ENCODE measurements around the gene MZT2A. TPM values are rescaled to one million over a fixed set of nuclear protein-coding genes. Genes with fewer than 3 reads are reported as not detected.
"Not testable (repeated sequence)": the region's sequence is repeated elsewhere in the genome, so short reads cannot be mapped to it uniquely, and the experiment has no call there.

Gene MZT2A
- total and polyA plus RNA-seq, 4 donors, result 43.3 to 70.9 (median 52.3) TPM

- Histone ChIP-seq H3K9me3 (ENCODE audit: control insufficient read depth, low read length) (no peaks in the 10 kb centered on the region), H3K4me1 (ENCODE audit: control insufficient read depth in 1 of 2, insufficient read depth in 2 of 2, low read length in 2 of 2) (no peaks in the 10 kb centered on the region), H3K4me3 (ENCODE audit: low read length in 2 of 2) (no peak overlapping the region), H3K36me3 (ENCODE audit: control insufficient read depth in 1 of 2, insufficient read depth in 2 of 2, low read length in 1 of 2) (peaks cover 0 to 2% of the 10 kb centered on the region in 2 donors), H3K27me3 (ENCODE audit: control insufficient read depth in 1 of 2, insufficient read depth in 2 of 2, low read length in 1 of 2) (no peaks in the 10 kb centered on the region), H3K27ac (ENCODE audit: low read depth in 1 of 2, low read length in 2 of 2) (no peak overlapping the region)
- ATAC-seq (ENCODE audit: low FRiP score) (no peak), DNase-seq (peak in 1 of 2 donors; percentile 72)
- intact Hi-C loops (cut with DNase I), result no loop called here
- 76% methylated on average over 20 of the region's 20 CpGs for WGBS, 2 donors
These were observed 30.0 kb upstream of the MZT2A start for GRCh38 chr2:131521961-131522781.

DNA sequence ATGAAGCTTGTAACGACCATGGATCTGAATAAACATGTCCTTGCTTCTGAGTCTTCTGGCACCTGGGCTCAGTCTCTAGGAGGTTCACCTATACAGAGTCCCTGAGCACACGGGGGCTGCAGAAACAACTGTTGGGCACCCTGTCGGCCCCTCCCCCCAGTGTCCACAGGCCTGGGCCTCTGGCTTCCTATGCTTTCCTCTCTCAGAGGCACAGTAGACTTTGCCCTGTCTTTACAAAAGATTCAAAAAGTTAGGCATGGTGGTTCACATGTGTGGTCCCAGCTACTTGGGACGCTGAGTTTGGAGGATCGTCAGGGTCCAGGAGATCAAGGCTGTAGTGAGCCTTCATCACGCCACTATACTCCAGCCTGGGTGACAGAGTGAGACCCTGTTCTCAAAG lies 29.3 kb upstream of the MZT2A start:
- H3K4me3 ChIP-seq (ENCODE audit: low read length in 2 of 2); H3K9me3 ChIP-seq (ENCODE audit: control insufficient read depth, low read length); H3K4me1 ChIP-seq (ENCODE audit: control insufficient read depth in 1 of 2, insufficient read depth in 2 of 2, low read length in 2 of 2); H3K27ac ChIP-seq (ENCODE audit: low read depth in 1 of 2, low read length in 2 of 2); intact Hi-C loops (cut with DNase I); H3K27me3 ChIP-seq (ENCODE audit: control insufficient read depth in 1 of 2, insufficient read depth in 2 of 2, low read length in 1 of 2); ATAC-seq (ENCODE audit: low FRiP score); H3K36me3 ChIP-seq (ENCODE audit: control insufficient read depth in 1 of 2, insufficient read depth in 2 of 2, low read length in 1 of 2): not testable (repeated sequence)
- DNase-seq, result peak in 1 of 2 donors; percentile 4
- 79 to 84% methylated on average over 6 of the region's 6 CpGs for WGBS, 2 donors

GRCh38 chr2:131520526-131520925 lies 28.3 kb upstream of the MZT2A start:
- H3K4me3 ChIP-seq (ENCODE audit: low read length in 2 of 2), result no peak overlapping the region
- WGBS, 2 donors, result 71 to 80% methylated on average over 9 to 10 of the region's 10 CpGs
- H3K27me3 ChIP-seq (ENCODE audit: control insufficient read depth in 1 of 2, insufficient read depth in 2 of 2, low read length in 1 of 2), result no peaks in the 10 kb centered on the region
- intact Hi-C loops (cut with DNase I), result no loop called here
- no peak for ATAC-seq (ENCODE audit: low FRiP score)
- H3K9me3 ChIP-seq (ENCODE audit: control insufficient read depth, low read length), result no peaks in the 10 kb centered on the region
- DNase-seq, result peak in 1 of 2 donors; percentile 68
- H3K36me3 ChIP-seq (ENCODE audit: control insufficient read depth in 1 of 2, insufficient read depth in 2 of 2, low read length in 1 of 2), result peaks cover 0 to 2% of the 10 kb centered on the region in 2 donors
- H3K27ac ChIP-seq (ENCODE audit: low read depth in 1 of 2, low read length in 2 of 2), result no peak overlapping the region
- H3K4me1 ChIP-seq (ENCODE audit: control insufficient read depth in 1 of 2, insufficient read depth in 2 of 2, low read length in 2 of 2), result no peaks in the 10 kb centered on the region

DNA sequence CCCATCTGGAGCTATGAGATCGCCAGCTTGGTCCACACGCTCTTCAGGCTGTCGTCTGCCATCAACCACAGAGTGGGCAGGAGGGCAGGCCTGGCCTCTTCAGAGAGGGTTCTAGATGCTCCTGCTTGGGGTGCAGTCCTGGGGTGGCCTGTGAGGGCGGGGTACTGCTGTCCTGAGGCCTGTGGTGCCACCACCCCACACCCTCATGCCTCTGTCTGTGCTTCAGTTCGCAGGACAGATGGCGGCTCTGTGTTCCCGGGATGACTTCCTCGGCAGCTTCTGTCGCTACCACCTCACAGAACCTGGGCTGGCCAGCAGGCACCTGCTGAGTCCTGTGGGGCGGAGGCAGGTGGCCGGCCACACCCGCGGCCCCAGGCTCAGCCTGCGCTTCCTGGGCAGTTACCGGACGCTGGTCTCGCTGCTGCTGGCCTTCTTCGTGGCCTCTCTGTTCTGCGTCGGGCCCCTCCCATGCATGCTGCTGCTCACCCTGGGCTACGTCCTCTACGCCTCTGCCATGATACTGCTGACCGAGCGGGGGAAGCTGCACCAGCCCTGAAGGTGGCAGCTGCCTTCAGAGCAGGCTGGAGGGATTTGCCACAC lies 27.8 kb upstream of the MZT2A start:
- ATAC-seq (ENCODE audit: low FRiP score); H3K27me3 ChIP-seq (ENCODE audit: control insufficient read depth in 1 of 2, insufficient read depth in 2 of 2, low read length in 1 of 2); H3K9me3 ChIP-seq (ENCODE audit: control insufficient read depth, low read length); H3K4me3 ChIP-seq (ENCODE audit: low read length in 2 of 2); intact Hi-C loops (cut with DNase I); H3K27ac ChIP-seq (ENCODE audit: low read depth in 1 of 2, low read length in 2 of 2); H3K36me3 ChIP-seq (ENCODE audit: control insufficient read depth in 1 of 2, insufficient read depth in 2 of 2, low read length in 1 of 2); H3K4me1 ChIP-seq (ENCODE audit: control insufficient read depth in 1 of 2, insufficient read depth in 2 of 2, low read length in 2 of 2): not testable (repeated sequence)
- peak in 1 of 2 donors; percentile 48 for DNase-seq
- WGBS, 2 donors, result 84 to 90% methylated on average over 13 to 24 of the region's 24 CpGs

DNA sequence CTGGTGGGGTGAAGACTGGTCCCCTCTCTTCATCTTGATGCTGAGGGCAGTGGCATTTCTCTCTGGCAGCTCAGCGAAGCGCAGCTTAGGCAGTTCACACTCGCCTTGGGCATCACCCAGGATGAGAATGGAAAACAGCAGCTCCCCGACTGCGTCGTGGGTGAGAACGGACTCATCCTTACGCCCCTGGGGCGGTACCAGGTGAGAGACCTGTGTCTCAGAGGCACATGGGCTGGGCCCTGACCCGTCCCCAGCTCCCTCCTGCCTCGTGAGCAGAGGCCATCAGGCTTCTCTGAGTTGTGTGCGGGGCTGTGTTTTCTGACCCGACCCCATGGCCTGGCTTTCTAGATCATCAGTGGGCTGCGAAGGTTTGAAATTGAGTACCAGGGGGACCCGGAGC lies 27.3 kb upstream of the MZT2A start:
- 92 to 94% methylated on average over 15 of the region's 15 CpGs for WGBS, 2 donors
- no peaks in the 10 kb centered on the region for H3K9me3 ChIP-seq (ENCODE audit: control insufficient read depth, low read length)

GRCh38 chr2:131518531-131518930 lies 26.3 kb upstream of the MZT2A start:
- peak in 1 of 2 donors; percentile 24 for DNase-seq
- H3K4me1 ChIP-seq (ENCODE audit: control insufficient read depth in 1 of 2, insufficient read depth in 2 of 2, low read length in 2 of 2); H3K36me3 ChIP-seq (ENCODE audit: control insufficient read depth in 1 of 2, insufficient read depth in 2 of 2, low read length in 1 of 2); H3K9me3 ChIP-seq (ENCODE audit: control insufficient read depth, low read length); H3K27ac ChIP-seq (ENCODE audit: low read depth in 1 of 2, low read length in 2 of 2); H3K4me3 ChIP-seq (ENCODE audit: low read length in 2 of 2); intact Hi-C loops (cut with DNase I); ATAC-seq (ENCODE audit: low FRiP score); H3K27me3 ChIP-seq (ENCODE audit: control insufficient read depth in 1 of 2, insufficient read depth in 2 of 2, low read length in 1 of 2): not testable (repeated sequence)
- 86 to 92% methylated on average over 9 to 11 of the region's 11 CpGs for WGBS, 2 donors

More for the DNA sequence above, 27.3 kb upstream of the MZT2A start:
- intact Hi-C loops (cut with DNase I), result no loop called here
- Histone ChIP-seq H3K4me3 (ENCODE audit: low read length in 2 of 2) (no peak overlapping the region), H3K27ac (ENCODE audit: low read depth in 1 of 2, low read length in 2 of 2) (no peak overlapping the region), H3K4me1 (ENCODE audit: control insufficient read depth in 1 of 2, insufficient read depth in 2 of 2, low read length in 2 of 2) (no peaks in the 10 kb centered on the region), H3K27me3 (ENCODE audit: control insufficient read depth in 1 of 2, insufficient read depth in 2 of 2, low read length in 1 of 2) (no peaks in the 10 kb centered on the region), H3K36me3 (ENCODE audit: control insufficient read depth in 1 of 2, insufficient read depth in 2 of 2, low read length in 1 of 2) (peaks cover 0 to 2% of the 10 kb centered on the region in 2 donors)
- ATAC-seq (ENCODE audit: low FRiP score) (no peak), DNase-seq (peak in 1 of 2 donors; percentile 65)

- H3K4me3 ChIP-seq (ENCODE audit: low read length in 2 of 2); ATAC-seq (ENCODE audit: low FRiP score); H3K27me3 ChIP-seq (ENCODE audit: control insufficient read depth in 1 of 2, insufficient read depth in 2 of 2, low read length in 1 of 2); intact Hi-C loops (cut with DNase I); H3K36me3 ChIP-seq (ENCODE audit: control insufficient read depth in 1 of 2, insufficient read depth in 2 of 2, low read length in 1 of 2); H3K9me3 ChIP-seq (ENCODE audit: control insufficient read depth, low read length); H3K4me1 ChIP-seq (ENCODE audit: control insufficient read depth in 1 of 2, insufficient read depth in 2 of 2, low read length in 2 of 2); H3K27ac ChIP-seq (ENCODE audit: low read depth in 1 of 2, low read length in 2 of 2): not testable (repeated sequence)
- WGBS, 2 donors, result 87 to 89% methylated on average over 15 to 16 of the region's 16 CpGs
- peak in 1 of 2 donors; percentile 55 for DNase-seq
These were observed 25.7 kb upstream of the MZT2A start for GRCh38 chr2:131517856-131518255.

GRCh38 chr2:131517106-131517831 lies 25.1 kb upstream of the MZT2A start:
- WGBS, 2 donors, result 92 to 93% methylated on average over 17 of the region's 17 CpGs
- peaks cover 0 to 2% of the 10 kb centered on the region in 2 donors for H3K36me3 ChIP-seq (ENCODE audit: control insufficient read depth in 1 of 2, insufficient read depth in 2 of 2, low read length in 1 of 2)
- no peaks in the 10 kb centered on the region for H3K4me1 ChIP-seq (ENCODE audit: control insufficient read depth in 1 of 2, insufficient read depth in 2 of 2, low read length in 2 of 2)
- no peaks in the 10 kb centered on the region for H3K27me3 ChIP-seq (ENCODE audit: control insufficient read depth in 1 of 2, insufficient read depth in 2 of 2, low read length in 1 of 2)
- H3K27ac ChIP-seq (ENCODE audit: low read depth in 1 of 2, low read length in 2 of 2), result no peak overlapping the region
- intact Hi-C loops (cut with DNase I), result no loop called here
- H3K9me3 ChIP-seq (ENCODE audit: control insufficient read depth, low read length), result no peaks in the 10 kb centered on the region
- H3K4me3 ChIP-seq (ENCODE audit: low read length in 2 of 2), result no peak overlapping the region
- ATAC-seq (ENCODE audit: low FRiP score), result no peak
- DNase-seq, result peak in 1 of 2 donors; percentile 64

Data from aorta (tissue), 5 donors.